ENCODE measurements around the gene PHF2.

GRCh38 chr9:93533863-93534262 is 42.5 kb upstream of the PHF2 start:
- no peak for TF ChIP-seq CTCF (IDR thresholded peaks at IDR 0.05)
- no peak for TF ChIP-seq POLR2AphosphoS5 (IDR thresholded peaks at IDR 0.05)
